Fibroblast of mammary gland (primary cell): Measurements from ENCODE around the gene GPR176.
A peak's percentile ranks its signal among the peaks of the same experiment; 100 is the strongest.

Experiments
- DNase-seq: peaks from one replicate; pipeline ENCODE4 v3.0.0-alpha.2; 2010; ENCODE audit warnings: low read depth
- H3K4me3 ChIP-seq: 2 replicates; pipeline ENCODE4 v1.5.1; 2011; ENCODE audit warnings: low read depth, mild to moderate bottlenecking, low read length, moderate library complexity; ENCODE audit not compliant: control insufficient read depth
- TF ChIP-seq, protein P1 (sequence below): conservative IDR thresholded peaks from 2 replicates; pipeline ENCODE4 v1.5.1; 2011; ENCODE audit warnings: low read depth, low read length, inconsistent platforms; ENCODE audit not compliant: control insufficient read depth, insufficient read depth

The GPR176 gene, protein sequence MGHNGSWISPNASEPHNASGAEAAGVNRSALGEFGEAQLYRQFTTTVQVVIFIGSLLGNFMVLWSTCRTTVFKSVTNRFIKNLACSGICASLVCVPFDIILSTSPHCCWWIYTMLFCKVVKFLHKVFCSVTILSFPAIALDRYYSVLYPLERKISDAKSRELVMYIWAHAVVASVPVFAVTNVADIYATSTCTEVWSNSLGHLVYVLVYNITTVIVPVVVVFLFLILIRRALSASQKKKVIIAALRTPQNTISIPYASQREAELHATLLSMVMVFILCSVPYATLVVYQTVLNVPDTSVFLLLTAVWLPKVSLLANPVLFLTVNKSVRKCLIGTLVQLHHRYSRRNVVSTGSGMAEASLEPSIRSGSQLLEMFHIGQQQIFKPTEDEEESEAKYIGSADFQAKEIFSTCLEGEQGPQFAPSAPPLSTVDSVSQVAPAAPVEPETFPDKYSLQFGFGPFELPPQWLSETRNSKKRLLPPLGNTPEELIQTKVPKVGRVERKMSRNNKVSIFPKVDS

DNA sequence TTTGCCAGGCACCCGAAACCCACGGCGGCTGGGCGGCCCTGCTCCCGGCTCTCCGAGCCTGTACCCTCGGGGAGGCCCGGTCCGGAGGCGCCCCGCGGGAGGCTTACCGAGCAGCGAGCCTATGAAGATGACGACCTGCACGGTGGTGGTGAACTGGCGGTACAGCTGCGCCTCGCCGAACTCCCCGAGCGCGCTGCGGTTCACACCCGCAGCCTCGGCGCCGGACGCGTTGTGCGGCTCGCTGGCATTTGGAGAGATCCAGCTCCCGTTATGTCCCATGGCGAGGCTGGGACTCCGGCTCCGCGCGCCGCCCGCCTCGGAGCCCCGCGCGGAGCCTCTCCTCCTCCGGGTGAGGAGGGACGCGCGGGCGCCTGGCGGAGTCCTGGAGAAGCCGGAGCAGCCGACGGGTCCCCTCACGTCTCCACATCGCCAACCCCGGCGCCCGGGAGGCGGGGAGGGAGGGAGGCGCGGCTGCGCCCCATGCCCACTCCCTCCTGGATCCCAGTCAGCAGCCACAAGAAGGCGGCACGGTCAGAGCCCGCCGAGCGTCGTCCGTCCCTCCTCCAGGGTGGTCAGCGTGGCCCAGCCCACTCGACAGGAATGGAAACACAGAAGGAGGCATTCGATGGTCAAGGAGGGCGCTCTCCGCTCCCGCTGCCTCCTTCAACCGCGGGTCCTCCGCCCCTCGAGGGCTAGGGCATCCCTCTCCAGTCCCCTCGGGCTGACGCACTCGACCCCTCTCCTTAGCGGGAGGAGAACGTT lies at the start of gene GPR176:
GPR176 (minus strand) TSS at position 519 of the 762 bp plus-strand sequence; CDS start at position 279, 240 bp downstream.
- H3K4me3 ChIP-seq, result peak within 1 kb of the TSS; percentile 81
- TF ChIP-seq, protein P1, sequence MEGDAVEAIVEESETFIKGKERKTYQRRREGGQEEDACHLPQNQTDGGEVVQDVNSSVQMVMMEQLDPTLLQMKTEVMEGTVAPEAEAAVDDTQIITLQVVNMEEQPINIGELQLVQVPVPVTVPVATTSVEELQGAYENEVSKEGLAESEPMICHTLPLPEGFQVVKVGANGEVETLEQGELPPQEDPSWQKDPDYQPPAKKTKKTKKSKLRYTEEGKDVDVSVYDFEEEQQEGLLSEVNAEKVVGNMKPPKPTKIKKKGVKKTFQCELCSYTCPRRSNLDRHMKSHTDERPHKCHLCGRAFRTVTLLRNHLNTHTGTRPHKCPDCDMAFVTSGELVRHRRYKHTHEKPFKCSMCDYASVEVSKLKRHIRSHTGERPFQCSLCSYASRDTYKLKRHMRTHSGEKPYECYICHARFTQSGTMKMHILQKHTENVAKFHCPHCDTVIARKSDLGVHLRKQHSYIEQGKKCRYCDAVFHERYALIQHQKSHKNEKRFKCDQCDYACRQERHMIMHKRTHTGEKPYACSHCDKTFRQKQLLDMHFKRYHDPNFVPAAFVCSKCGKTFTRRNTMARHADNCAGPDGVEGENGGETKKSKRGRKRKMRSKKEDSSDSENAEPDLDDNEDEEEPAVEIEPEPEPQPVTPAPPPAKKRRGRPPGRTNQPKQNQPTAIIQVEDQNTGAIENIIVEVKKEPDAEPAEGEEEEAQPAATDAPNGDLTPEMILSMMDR, result no peak
- DNase-seq, result peak; percentile 82

DNA sequence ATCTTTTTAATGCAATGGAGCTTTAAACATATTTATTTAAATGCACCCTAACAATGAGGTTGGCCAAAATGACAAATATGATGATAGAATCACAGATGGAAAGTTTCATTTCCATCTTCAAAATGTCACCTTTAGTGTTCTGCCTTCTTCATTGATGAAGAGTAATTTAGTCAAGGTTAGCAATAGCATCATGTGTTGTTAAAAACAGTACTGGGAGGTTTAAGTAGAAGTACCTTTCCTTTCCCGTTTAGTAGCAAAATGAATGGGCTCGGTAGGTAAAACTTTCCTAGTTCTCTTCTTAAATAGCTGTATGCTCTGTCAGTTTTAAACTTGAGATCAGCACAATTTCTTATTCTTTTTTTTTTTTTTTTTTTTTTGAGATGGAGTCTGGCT lies 48.9 kb upstream of the GPR176 start:
- H3K4me3 ChIP-seq, result no peak overlapping the region
- no peak for DNase-seq
- TF ChIP-seq, protein P1, result no peak

DNA sequence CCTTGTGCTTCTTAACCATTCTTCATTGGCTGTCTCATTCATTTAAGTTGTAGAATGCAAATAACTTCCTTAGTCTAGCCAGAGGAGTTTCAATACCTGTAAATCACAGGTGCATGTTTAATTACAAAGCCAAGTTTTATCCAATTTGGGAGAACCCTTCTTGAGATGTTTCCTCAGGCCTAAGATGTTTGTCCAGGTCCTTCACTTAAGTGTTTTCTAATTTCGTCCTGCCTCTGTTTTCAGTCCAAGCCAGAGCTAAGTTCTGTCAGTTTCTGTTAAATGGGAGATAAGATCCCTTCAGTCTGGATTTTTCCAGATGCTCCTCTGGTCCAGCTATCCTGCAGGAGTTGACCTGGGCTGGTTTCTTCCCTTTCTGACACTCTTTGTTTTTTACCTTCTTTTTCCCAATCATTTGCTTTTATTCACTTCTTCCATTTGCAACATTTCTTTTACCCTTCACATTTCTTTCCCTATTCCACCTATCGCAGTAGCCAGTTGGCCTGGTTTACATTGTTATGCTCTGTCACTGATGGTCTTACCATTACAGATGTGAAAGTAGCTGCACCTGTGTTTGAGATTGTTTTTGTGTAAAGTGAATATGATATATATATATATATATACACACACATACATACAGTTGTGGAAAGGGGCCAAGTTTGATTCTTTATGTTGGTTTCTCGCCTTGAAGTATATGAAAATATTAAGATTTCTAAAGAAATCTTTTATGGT lies 48.4 kb upstream of the GPR176 start:
- DNase-seq, result no peak
- TF ChIP-seq, protein P1, result no peak
- no peak overlapping the region for H3K4me3 ChIP-seq

DNA sequence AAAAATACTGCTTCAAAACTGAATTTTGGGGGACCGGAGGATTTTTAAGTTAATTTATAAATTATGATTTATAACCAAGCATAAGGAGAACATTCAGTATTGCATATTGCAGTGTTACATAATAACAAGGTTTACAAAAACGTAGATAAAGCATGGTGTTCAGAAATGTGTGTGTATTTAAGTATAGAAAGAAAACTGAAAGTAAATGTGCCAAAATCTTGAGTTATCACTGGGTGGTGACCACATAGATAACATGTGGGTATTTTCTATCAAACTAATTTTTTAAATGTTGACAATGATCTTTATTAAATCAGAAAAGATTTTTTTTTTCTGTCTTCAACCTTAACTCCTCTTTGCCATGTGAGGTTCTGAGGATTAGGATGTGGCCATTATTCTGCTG lies 46.5 kb upstream of the GPR176 start:
- DNase-seq, result no peak
- TF ChIP-seq, protein P1, result no peak
- no peak overlapping the region for H3K4me3 ChIP-seq

DNA sequence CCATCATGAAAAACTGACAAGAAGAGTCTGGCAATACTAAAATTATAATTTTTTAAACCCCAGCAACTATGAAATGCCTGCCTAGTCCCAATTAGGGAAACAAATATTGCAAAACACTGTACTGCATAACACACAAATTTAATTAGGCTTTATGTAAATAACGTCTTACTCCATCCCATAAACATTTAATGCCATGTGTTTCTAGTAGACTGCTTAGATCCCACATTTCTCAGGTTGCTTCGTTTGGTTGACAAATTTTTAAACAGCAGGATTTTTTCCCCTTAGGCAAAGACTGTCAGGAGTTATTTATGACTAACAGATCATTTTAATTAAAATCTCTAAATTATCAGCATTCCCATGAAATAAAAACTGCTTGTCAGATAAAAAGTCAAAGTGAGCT lies 43.7 kb upstream of the GPR176 start:
- TF ChIP-seq, protein P1, result no peak
- no peak for DNase-seq
- no peak overlapping the region for H3K4me3 ChIP-seq

DNA sequence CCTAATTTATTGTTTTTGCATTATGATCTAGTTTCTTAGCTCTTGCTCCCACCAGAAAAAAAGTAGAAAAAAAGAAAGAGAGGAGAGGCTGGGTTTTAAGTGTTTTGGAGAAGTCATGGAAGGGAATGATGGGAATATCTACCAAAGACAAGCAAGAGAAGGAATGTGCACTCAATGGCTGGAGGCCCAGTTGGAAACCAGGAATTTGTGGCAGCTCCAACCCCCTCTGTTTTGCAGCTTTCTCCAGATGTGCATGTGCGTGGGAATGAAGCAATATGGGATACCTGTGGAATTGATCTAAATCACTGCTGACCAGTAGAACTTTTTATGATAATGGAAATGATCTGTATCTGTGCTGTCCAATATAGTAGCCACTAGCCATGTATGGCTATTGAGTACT lies 41.0 kb upstream of the GPR176 start:
- TF ChIP-seq, protein P1, result no peak
- DNase-seq, result peak; percentile 12
- H3K4me3 ChIP-seq, result no peak overlapping the region
